Measurements from ENCODE around the gene DISC1.

The DISC1 gene

DNA sequence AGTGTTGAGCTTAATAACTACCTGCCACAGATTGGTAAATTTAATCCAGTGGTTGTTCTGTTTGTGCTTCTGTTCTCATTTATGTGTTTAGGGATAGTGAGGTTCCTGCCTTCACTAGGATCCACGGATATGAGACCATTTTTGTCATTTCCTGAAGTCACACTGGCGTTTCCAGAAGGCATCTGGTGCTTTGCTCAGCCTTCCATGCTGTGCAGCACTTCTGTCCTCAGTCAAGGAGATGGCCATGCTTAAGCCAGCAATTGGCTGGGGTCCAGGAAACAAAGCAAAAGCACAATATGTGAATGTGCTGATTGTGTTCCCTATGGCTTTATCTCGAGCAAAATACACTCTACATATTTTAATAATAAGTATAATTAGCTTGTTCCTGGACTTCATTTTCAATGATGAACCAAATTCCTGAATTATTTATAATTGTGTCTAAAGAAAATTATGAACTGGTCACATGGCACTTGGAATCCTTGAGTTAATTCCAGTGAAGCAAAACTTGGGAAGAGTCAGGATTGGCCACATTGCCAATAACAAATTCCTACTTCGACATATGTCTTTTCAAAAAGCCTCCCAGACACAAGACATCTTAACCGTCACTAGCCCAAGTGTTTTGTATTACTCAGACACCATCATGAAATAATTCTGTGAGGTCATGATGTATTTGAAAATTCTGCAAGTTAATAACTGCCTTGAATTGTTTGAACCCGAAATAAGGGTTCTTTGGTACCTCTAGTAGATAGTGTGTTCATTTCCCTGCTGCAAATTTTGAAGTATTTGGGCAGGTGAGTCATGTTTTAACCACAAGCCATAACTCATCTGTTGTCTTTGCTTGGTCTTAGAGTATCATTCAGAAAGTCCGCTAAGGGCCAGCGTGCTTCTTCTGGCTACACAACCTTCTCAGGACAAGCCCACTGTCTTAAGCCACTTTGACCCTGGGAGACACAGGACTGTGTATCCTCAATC lies 412.4 kb downstream of the DISC1 start:
- TF ChIP-seq SPI1 (IDR thresholded peaks at IDR 0.05; ENCODE audit: low read depth, low read length) (no peak), TAF1 (IDR thresholded peaks at IDR 0.05; ENCODE audit: low read depth, low read length) (no peak), POLR2A (IDR thresholded peaks at IDR 0.05; ENCODE audit: low read depth, low read length) (no peak), POU2F2 (IDR thresholded peaks at IDR 0.05; ENCODE audit: low read depth, low read length) (no peak), POLR2AphosphoS5 (IDR thresholded peaks at IDR 0.05; ENCODE audit: low read depth, low read length) (no peak), PAX5 (IDR thresholded peaks at IDR 0.05; ENCODE audit: insufficient read depth, low read length, severe bottlenecking) (no peak)
- FAIRE-seq: no peak

DNA sequence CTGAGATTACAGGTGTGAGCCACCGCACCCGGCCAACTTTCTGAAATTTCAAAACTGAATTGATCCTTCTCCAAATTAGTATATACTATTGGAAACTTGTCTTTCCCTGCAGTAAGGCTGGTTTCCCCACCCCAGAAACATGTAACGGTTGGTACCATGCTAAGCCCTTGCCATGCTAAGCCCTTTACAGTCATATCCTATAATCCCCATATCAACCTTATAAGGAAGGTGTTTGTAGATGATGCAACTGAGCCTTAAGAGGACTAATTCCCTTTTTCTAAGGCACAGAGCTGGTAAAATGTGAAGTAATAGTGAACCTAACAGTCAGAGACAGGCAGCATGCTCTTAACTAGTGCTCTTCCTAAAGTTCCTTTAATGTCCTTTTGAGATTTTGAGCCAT lies 413.7 kb downstream of the DISC1 start:
- DNase-seq (ENCODE audit: insufficient read length, low spot score): no peak
- TF ChIP-seq POLR2AphosphoS5 (IDR thresholded peaks at IDR 0.05; ENCODE audit: low read depth, low read length): no peak
- no peak for TF ChIP-seq PAX5 (IDR thresholded peaks at IDR 0.05; ENCODE audit: insufficient read depth, low read length, severe bottlenecking)
- no peak for TF ChIP-seq TAF1 (IDR thresholded peaks at IDR 0.05; ENCODE audit: low read depth, low read length)
- FAIRE-seq: no peak

More for the DNA sequence above, 412.4 kb downstream of the DISC1 start:
- no peak for DNase-seq (ENCODE audit: insufficient read length, low spot score)

- FAIRE-seq (no peak), DNase-seq (ENCODE audit: insufficient read length, low spot score) (no peak)
- TF ChIP-seq SPI1 (IDR thresholded peaks at IDR 0.05; ENCODE audit: low read depth, low read length) (no peak), PAX5 (IDR thresholded peaks at IDR 0.05; ENCODE audit: insufficient read depth, low read length, severe bottlenecking) (no peak), TAF1 (IDR thresholded peaks at IDR 0.05; ENCODE audit: low read depth, low read length) (no peak), POU2F2 (IDR thresholded peaks at IDR 0.05; ENCODE audit: low read depth, low read length) (no peak), POLR2AphosphoS5 (IDR thresholded peaks at IDR 0.05; ENCODE audit: low read depth, low read length) (no peak), POLR2A (IDR thresholded peaks at IDR 0.05; ENCODE audit: low read depth, low read length) (no peak)
These were observed 418.1 kb downstream of the DISC1 start for GRCh38 chr1:232044728-232045127.

GRCh38 chr1:232045139-232045994 lies 418.8 kb downstream of the DISC1 start:
- TF ChIP-seq TAF1 (IDR thresholded peaks at IDR 0.05; ENCODE audit: low read depth, low read length): no peak
- TF ChIP-seq POLR2A (IDR thresholded peaks at IDR 0.05; ENCODE audit: low read depth, low read length): no peak
- TF ChIP-seq POLR2AphosphoS5 (IDR thresholded peaks at IDR 0.05; ENCODE audit: low read depth, low read length): no peak
- TF ChIP-seq SPI1 (IDR thresholded peaks at IDR 0.05; ENCODE audit: low read depth, low read length): no peak
- no peak for TF ChIP-seq PAX5 (IDR thresholded peaks at IDR 0.05; ENCODE audit: insufficient read depth, low read length, severe bottlenecking)
- no peak for TF ChIP-seq POU2F2 (IDR thresholded peaks at IDR 0.05; ENCODE audit: low read depth, low read length)
- DNase-seq (ENCODE audit: insufficient read length, low spot score) (no peak), FAIRE-seq (no peak)

GRCh38 chr1:232046451-232047306 lies 420.1 kb downstream of the DISC1 start:
- TF ChIP-seq POU2F2 (IDR thresholded peaks at IDR 0.05; ENCODE audit: low read depth, low read length) (no peak), PAX5 (IDR thresholded peaks at IDR 0.05; ENCODE audit: insufficient read depth, low read length, severe bottlenecking) (no peak), SPI1 (IDR thresholded peaks at IDR 0.05; ENCODE audit: low read depth, low read length) (no peak), POLR2AphosphoS5 (IDR thresholded peaks at IDR 0.05; ENCODE audit: low read depth, low read length) (no peak), TAF1 (IDR thresholded peaks at IDR 0.05; ENCODE audit: low read depth, low read length) (no peak), POLR2A (IDR thresholded peaks at IDR 0.05; ENCODE audit: low read depth, low read length) (no peak)
- FAIRE-seq (no peak), DNase-seq (ENCODE audit: insufficient read length, low spot score) (no peak)

- TF ChIP-seq SPI1 (IDR thresholded peaks at IDR 0.05; ENCODE audit: low read depth, low read length) (no peak), PAX5 (IDR thresholded peaks at IDR 0.05; ENCODE audit: insufficient read depth, low read length, severe bottlenecking) (no peak), POU2F2 (IDR thresholded peaks at IDR 0.05; ENCODE audit: low read depth, low read length) (no peak), POLR2A (IDR thresholded peaks at IDR 0.05; ENCODE audit: low read depth, low read length) (no peak), POLR2AphosphoS5 (IDR thresholded peaks at IDR 0.05; ENCODE audit: low read depth, low read length) (no peak), TAF1 (IDR thresholded peaks at IDR 0.05; ENCODE audit: low read depth, low read length) (no peak)
- no peak for FAIRE-seq
- no peak for DNase-seq (ENCODE audit: insufficient read length, low spot score)
These were observed 420.9 kb downstream of the DISC1 start for GRCh38 chr1:232047473-232047872.

GRCh38 chr1:232048481-232048880 lies 421.9 kb downstream of the DISC1 start:
- FAIRE-seq (no peak), DNase-seq (ENCODE audit: insufficient read length, low spot score) (no peak)
- no peak for TF ChIP-seq SPI1 (IDR thresholded peaks at IDR 0.05; ENCODE audit: low read depth, low read length)
- TF ChIP-seq TAF1 (IDR thresholded peaks at IDR 0.05; ENCODE audit: low read depth, low read length): no peak
- no peak for TF ChIP-seq PAX5 (IDR thresholded peaks at IDR 0.05; ENCODE audit: insufficient read depth, low read length, severe bottlenecking)

DNA sequence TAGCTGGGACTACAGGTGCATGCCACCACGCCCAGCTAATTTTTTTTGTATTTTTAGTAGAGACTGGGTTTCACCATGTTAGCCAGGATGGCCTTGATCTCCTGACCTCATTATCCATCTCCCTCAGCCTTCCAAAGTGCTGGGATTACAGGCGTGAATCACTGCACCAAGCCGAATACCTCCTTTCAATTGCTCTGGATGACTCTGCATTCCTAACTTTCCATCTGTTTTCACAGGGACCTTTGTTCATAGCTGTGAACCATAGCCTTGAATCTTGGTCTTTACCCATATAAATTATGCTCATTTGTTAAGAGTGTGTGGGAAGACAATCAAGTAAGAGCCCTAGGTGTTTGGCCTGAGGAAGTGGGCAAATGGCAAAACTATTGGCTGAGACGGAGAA lies 422.7 kb downstream of the DISC1 start:
- no peak for DNase-seq (ENCODE audit: insufficient read length, low spot score)
- FAIRE-seq: no peak
- TF ChIP-seq POLR2AphosphoS5 (IDR thresholded peaks at IDR 0.05; ENCODE audit: low read depth, low read length): no peak
- no peak for TF ChIP-seq POLR2A (IDR thresholded peaks at IDR 0.05; ENCODE audit: low read depth, low read length)
- TF ChIP-seq SPI1 (IDR thresholded peaks at IDR 0.05; ENCODE audit: low read depth, low read length): no peak

Data from GM12891 (cell line).